Measurements from ENCODE around the gene ABHD11. TPM values are rescaled to one million over a fixed set of nuclear protein-coding genes. Genes with fewer than 3 reads are reported as not detected.

ABHD11 gene
- polyA plus RNA-seq, 3 donors from 2014 or later, result 12.7 to 19.4 (median 16.5) TPM

DNA sequence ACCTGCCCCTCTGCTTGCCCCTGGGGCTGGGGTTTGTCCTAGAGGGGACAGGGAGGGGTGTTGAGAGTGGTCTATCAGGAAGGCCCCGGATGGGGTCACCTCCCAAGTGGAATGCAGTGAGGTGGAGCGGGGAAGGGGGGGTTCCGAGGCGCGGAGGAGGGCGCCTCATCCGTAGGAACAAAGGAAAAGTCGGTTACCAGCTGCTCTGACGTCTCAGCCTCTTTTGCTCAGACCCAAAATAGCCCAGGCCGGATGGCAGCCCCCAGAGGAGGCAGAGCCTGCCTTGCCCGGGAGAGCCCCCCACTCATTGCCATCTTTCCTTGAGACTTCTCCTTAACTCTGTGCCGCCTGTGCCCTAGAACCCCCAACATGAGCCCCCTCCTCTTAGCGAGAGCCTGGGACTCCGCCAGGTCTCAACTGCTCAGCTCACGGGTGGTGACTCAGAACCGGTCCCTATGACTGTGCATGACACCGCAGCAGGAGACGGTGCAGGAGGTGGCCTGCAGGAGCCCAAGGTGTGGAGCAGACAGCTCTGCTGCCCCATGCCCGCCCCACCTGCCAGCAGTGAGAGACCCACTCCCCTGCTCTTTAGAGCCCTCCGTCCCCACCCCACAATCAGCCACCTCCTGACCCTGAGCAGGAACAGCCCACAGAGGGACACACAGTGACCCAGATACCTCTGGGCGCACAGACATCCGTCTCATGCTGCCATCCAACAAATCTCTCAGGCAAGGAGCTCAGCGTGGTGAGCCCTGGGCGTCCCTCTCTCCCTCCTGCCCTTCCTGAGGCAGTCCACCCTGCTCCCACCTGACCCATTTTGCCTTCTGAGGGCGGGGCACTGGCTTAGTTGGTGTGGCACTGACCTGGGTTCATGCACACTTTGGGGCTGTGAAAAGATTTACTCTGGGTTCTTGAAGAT is 32.2 kb downstream of the ABHD11 start:
- no peaks in the 10 kb centered on the region for H3K9me3 Mint-ChIP-seq
- no peak overlapping the region for H3K27ac Mint-ChIP-seq
- peaks cover 3 to 10% (median 5%) of the 10 kb centered on the region in 3 donors for H3K36me3 Mint-ChIP-seq
- DNase-seq, result no peak
- H3K27me3 Mint-ChIP-seq (ENCODE audit: low read depth in 3 of 3), result peaks cover 0 to 4% (median 0%) of the 10 kb centered on the region in 3 donors
- H3K4me1 Mint-ChIP-seq, result no peaks in the 10 kb centered on the region
- H3K4me3 Mint-ChIP-seq, result no peak overlapping the region

GRCh38 chr7:73705551-73705920 is 33.1 kb downstream of the ABHD11 start:
- Mint-ChIP-seq H3K36me3 (peaks cover 3 to 10% (median 5%) of the 10 kb centered on the region in 3 donors), H3K4me1 (no peaks in the 10 kb centered on the region), H3K4me3 (no peak overlapping the region), H3K27me3 (ENCODE audit: low read depth in 3 of 3) (peaks cover 0 to 5% (median 0%) of the 10 kb centered on the region in 3 donors), H3K27ac (no peak overlapping the region), H3K9me3 (no peaks in the 10 kb centered on the region)
- no peak for DNase-seq

DNA sequence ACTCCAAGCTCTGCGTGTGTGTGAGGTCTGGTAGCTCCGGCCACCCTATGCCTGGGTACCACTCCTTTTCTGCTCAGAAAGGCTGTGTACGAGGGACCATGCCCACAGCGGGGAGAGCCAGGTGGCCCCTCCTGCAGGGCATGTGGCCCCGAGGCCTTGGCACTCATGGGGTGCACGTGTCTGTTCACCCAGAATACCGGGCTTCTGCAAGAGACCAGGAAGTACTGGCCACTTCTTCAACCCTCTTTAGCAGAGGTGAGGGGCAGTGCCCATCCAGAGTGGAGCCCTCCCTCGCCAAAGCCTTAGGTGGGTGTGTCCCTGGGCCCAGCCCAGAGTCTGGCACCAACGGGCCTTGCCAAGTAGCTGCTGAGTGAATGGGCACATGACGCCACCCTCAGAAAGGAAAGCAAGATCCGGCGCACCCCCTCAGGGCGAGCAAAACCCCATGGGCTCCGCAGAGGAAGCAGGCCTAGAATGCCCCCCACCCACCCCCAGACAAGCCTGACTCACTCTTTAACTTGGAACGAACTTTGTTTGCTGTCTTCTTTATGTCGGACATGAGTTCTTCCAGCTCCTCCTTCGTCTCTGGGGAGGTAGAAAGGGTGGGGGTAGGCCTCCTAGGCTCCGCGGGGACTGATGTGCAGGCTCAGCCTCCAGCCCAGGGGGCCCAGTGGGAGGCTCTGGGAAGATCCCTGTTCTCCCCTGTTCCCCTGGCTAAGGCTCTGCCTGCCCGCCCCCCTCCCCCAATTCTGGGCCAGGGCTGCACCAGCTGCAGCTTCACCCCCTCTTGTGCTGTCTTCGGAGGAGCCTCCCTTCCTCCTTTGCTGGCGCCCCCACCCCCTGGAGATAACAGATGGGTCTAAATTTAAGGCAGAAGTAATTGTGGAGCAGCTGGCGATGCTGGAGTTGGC is 33.7 kb downstream of the ABHD11 start:
- Mint-ChIP-seq H3K36me3 (peaks cover 3 to 10% (median 5%) of the 10 kb centered on the region in 3 donors), H3K27ac (no peak overlapping the region), H3K4me1 (no peaks in the 10 kb centered on the region), H3K4me3 (no peak overlapping the region), H3K9me3 (no peaks in the 10 kb centered on the region), H3K27me3 (ENCODE audit: low read depth in 3 of 3) (peaks cover 0 to 5% (median 0%) of the 10 kb centered on the region in 3 donors)
- DNase-seq, result no peak

DNA sequence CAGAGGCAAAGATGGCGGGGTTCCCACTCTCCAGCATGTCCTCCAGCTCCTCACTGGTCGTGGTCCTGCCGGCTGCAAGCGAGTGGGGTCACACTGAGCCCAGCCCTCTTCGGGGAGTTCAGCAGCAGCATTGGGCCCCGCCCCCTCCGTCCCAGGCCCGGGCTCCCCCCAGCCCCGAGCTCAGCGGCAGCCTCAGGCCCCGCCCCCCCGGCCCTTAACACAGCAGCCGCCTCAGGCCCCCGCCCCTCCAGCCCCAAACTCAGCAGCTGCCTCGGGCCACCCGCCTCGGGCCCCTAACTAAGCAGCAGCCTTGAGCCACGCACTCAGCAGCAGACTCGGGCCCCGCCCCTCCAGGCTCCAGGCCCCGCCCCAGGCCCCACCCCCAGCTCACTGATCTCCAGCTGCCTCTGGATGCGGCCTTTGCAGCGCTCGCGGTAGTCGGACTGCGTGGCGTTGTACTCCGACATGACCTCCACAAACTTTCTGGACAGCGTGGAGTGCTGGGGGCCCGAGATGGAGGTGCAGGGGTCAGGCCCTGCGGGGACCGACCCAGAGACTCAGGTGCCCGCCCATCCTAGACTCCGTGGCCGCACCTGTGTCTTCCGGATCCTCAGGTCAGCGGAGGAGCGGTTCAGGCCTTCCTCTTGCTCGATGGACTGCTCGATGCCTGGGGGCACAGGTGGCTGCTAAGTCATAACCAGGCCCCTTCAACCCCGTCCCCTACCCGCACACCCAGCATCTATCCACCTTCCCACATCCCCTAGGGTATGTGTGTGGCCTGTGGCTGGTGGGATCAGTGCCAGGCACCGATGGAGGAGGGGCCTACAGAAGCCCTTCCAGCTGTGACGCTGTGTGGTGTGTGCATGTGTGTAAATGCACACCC is 34.6 kb downstream of the ABHD11 start:
- H3K4me3 Mint-ChIP-seq, result peak overlapping the region in 1 of 5 donors; percentile 33
- H3K9me3 Mint-ChIP-seq, result no peaks in the 10 kb centered on the region
- no peaks in the 10 kb centered on the region for H3K4me1 Mint-ChIP-seq
- H3K27me3 Mint-ChIP-seq (ENCODE audit: low read depth in 3 of 3), result peaks cover 0 to 4% (median 0%) of the 10 kb centered on the region in 3 donors
- H3K36me3 Mint-ChIP-seq, result peaks cover 3 to 10% (median 5%) of the 10 kb centered on the region in 3 donors
- no peak overlapping the region for H3K27ac Mint-ChIP-seq
- DNase-seq, result no peak

- peak overlapping the region in 1 of 5 donors; percentile 33 for H3K4me3 Mint-ChIP-seq
- peaks cover 5 to 16% (median 7%) of the 10 kb centered on the region in 3 donors for H3K36me3 Mint-ChIP-seq
- no peaks in the 10 kb centered on the region for H3K4me1 Mint-ChIP-seq
- H3K27me3 Mint-ChIP-seq (ENCODE audit: low read depth in 3 of 3), result peaks cover 0 to 4% (median 0%) of the 10 kb centered on the region in 3 donors
- no peak overlapping the region for H3K27ac Mint-ChIP-seq
- no peaks in the 10 kb centered on the region for H3K9me3 Mint-ChIP-seq
- no peak for DNase-seq
Measured at GRCh38 chr7:73703225-73703624, 35.4 kb downstream of the ABHD11 start.

- Mint-ChIP-seq H3K27me3 (ENCODE audit: low read depth in 3 of 3) (peaks cover 0 to 4% (median 0%) of the 10 kb centered on the region in 3 donors), H3K9me3 (no peaks in the 10 kb centered on the region), H3K27ac (no peak overlapping the region), H3K4me1 (no peaks in the 10 kb centered on the region), H3K4me3 (no peak overlapping the region), H3K36me3 (peaks cover 5 to 17% (median 7%) of the 10 kb centered on the region in 3 donors)
- DNase-seq, result no peak
Measured at GRCh38 chr7:73702665-73703064, 35.9 kb downstream of the ABHD11 start.

DNA sequence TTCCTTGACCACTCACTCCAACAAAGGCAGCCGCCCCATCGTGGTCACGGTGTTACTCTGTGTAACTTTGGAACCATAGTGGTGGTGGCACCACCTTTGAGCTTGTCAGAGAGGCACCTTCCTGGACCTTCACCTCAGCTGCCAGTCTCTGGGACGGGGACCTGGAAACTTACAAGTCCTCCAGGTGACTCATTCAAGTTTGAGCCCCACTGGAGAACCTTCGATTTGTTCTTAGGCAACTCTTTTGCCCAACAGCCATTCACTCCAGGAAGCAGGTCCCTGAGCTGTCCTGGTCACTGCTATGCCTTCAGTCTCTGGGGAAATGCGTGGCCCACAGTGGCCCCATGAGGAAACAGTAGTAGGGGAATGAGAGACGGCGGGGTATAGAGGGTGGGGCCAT is 36.4 kb downstream of the ABHD11 start:
- no peaks in the 10 kb centered on the region for H3K4me1 Mint-ChIP-seq
- H3K9me3 Mint-ChIP-seq, result no peaks in the 10 kb centered on the region
- peaks cover 5 to 21% (median 7%) of the 10 kb centered on the region in 3 donors for H3K36me3 Mint-ChIP-seq
- peak overlapping the region in 2 of 6 donors; percentile 24 to 32 for H3K27ac Mint-ChIP-seq
- DNase-seq, result no peak
- peaks cover 0 to 4% (median 0%) of the 10 kb centered on the region in 3 donors for H3K27me3 Mint-ChIP-seq (ENCODE audit: low read depth in 3 of 3)
- no peak overlapping the region for H3K4me3 Mint-ChIP-seq

DNA sequence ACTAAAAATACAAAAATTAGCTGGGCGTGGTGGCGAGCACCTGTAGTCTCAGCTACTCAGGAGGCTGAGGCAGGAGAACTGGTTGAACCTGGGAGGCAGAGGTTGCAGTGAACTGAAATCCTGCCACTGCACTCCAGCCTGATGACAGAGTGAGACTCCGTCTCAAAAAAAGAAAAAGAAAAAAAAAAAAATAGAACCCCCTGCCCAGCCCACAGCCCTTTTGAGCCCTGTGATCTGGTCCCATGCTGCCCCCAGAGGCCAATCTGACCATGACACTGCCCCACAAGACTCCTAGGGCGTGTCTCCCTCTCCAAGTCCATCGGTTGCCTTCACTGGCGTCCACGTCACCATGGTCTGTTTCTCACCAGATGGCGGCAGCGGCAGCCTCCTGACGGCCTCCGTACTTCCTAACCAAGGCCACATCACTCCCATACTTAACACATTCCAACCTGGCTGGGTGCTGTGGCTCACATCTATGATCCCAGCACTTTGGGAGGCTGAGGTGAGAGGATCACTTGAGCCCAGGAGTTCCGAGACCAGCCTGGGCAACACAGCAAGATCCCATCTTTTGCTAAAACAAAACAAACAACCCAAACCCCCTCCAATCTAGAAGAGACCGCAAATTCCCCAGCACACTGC is 37.1 kb downstream of the ABHD11 start:
- DNase-seq, result no peak
- Mint-ChIP-seq H3K27me3 (ENCODE audit: low read depth in 3 of 3) (peaks cover 0 to 4% (median 0%) of the 10 kb centered on the region in 3 donors), H3K27ac (peak overlapping the region in 4 of 6 donors; percentile 4 to 49 (median 38)), H3K9me3 (no peaks in the 10 kb centered on the region), H3K36me3 (peaks cover 5 to 28% (median 7%) of the 10 kb centered on the region in 3 donors), H3K4me3 (no peak overlapping the region), H3K4me1 (no peaks in the 10 kb centered on the region)

DNA sequence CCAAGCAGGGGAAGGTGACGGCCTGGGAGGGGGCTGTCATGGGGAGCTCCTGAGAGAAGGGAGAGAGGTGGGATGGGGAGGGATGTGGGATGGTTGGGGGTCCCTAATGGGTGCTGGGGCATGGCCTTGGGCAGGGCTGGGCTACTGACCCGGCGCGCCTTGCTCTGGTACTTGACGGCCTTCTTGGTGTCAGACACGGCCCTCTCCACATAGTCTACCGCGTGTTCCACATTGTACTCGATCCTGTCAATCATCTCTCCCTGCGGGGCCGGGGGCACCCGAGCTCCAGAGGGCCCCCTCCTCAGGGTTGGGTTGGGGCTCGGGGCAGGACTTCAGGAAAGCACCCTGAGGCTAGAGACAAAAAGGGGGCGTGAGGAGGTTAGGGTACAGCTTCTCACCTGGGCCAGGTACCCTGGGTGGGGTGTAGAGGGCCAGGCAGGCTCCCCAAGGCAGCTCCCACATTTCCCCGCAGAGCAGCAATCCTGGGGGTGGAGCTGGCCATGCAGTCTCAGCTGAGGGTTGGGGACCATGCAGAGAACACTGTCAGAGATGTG is 37.9 kb downstream of the ABHD11 start:
- Mint-ChIP-seq H3K4me3 (no peak overlapping the region), H3K4me1 (no peaks in the 10 kb centered on the region), H3K27me3 (ENCODE audit: low read depth in 3 of 3) (peaks cover 0 to 4% (median 0%) of the 10 kb centered on the region in 3 donors), H3K9me3 (no peaks in the 10 kb centered on the region), H3K36me3 (peaks cover 7 to 34% (median 10%) of the 10 kb centered on the region in 3 donors), H3K27ac (no peak overlapping the region)
- DNase-seq, result no peak

DNA sequence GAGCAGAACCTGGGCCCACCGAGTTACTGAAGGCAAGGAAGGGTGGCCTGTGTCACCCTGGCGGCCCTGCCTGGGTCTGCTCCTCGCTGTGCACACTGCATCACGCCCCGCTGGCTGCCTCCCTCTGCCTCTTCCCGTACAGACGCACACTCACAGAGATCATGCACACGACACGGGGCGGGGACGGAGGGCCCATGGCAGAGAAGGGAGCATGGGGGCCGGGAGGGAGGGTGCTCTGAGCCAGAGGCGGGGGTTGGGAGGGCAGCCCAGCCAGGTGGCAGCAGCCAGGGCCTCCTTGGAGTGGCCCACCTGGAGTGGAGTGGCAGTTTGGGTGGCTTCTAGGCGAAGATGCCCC is 38.6 kb downstream of the ABHD11 start:
- DNase-seq, result no peak
- Mint-ChIP-seq H3K36me3 (peaks cover 11 to 37% (median 13%) of the 10 kb centered on the region in 3 donors), H3K9me3 (no peaks in the 10 kb centered on the region), H3K27ac (no peak overlapping the region), H3K27me3 (ENCODE audit: low read depth in 3 of 3) (peaks cover 0 to 6% (median 0%) of the 10 kb centered on the region in 3 donors), H3K4me3 (no peak overlapping the region), H3K4me1 (no peaks in the 10 kb centered on the region)

- H3K27me3 Mint-ChIP-seq (ENCODE audit: low read depth in 3 of 3), result peaks cover 0 to 6% (median 0%) of the 10 kb centered on the region in 3 donors
- H3K27ac Mint-ChIP-seq, result no peak overlapping the region
- H3K4me1 Mint-ChIP-seq, result no peaks in the 10 kb centered on the region
- H3K36me3 Mint-ChIP-seq, result peaks cover 14 to 41% (median 16%) of the 10 kb centered on the region in 3 donors
- H3K4me3 Mint-ChIP-seq, result no peak overlapping the region
- DNase-seq, result no peak
- no peaks in the 10 kb centered on the region for H3K9me3 Mint-ChIP-seq
Measured at GRCh38 chr7:73699370-73700068, 39.1 kb downstream of the ABHD11 start.

DNA sequence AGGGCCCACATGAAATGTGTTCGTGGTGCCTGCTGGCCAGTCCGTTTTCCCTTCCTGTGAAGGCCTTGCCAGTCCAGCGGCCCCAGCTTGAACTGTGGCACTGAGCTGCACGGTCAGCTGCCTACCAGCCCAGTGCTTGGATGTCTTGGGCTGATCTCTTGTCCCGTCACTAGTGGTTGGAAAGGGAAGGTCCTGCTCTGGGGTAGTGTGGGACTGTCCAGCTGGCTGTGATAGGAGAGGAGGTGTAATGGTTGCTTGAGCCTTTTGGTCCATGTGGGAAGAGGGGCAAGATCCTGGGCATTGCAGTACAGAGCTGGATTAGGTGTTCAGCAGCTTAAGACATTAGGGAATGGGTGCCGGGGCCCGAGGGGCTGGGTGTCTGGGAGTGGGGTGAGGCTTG is 40.2 kb downstream of the ABHD11 start:
- H3K27ac Mint-ChIP-seq, result peak overlapping the region in 1 of 6 donors; percentile 66

More for the DNA sequence above, 40.2 kb downstream of the ABHD11 start:
- no peak for DNase-seq
- Mint-ChIP-seq H3K36me3 (peaks cover 18 to 45% (median 20%) of the 10 kb centered on the region in 3 donors), H3K9me3 (no peaks in the 10 kb centered on the region), H3K27me3 (ENCODE audit: low read depth in 3 of 3) (peaks cover 0 to 6% (median 2%) of the 10 kb centered on the region in 3 donors), H3K4me1 (no peaks in the 10 kb centered on the region), H3K4me3 (no peak overlapping the region)
